Vagina (tissue), 2 donors: ENCODE results near the gene LCLAT1. TPM values are rescaled to one million over a fixed set of nuclear protein-coding genes. Genes with fewer than 3 reads are reported as not detected.
"Not testable (repeated sequence)": the region's sequence is repeated elsewhere in the genome, so short reads cannot be mapped to it uniquely, and the experiment has no call there.

Experiments used
- DNase-seq, 2 donors: peaks; one replicate each; pipeline ENCODE4 v3.0.0-alpha.2; 2017; ENCODE audit errors: extremely low spot score in 2 of 2
- H3K27ac ChIP-seq: fragments of 200-600 bp; sonication (generic); one replicate; pipeline ENCODE4 v1.5.1; 2019
- H3K27me3 ChIP-seq: fragments of 200-600 bp; sonication (generic); one replicate; pipeline ENCODE4 v1.5.1; 2019
- H3K36me3 ChIP-seq, 2 donors: fragments of 200-600 bp; sonication (generic); one replicate each; pipeline ENCODE4 v1.5.1; 2017 to 2019
- H3K4me1 ChIP-seq: fragments of 200-600 bp; sonication (generic); one replicate; pipeline ENCODE4 v1.5.1; 2019
- H3K4me3 ChIP-seq, 2 donors: fragments of 200-600 bp; sonication (generic); 1 replicate in 1 of 2; 2 replicates in 1 of 2; pipeline ENCODE4 v1.5.1; 2016 to 2019
- H3K9me3 ChIP-seq: fragments of 200-600 bp; sonication (generic); one replicate; pipeline ENCODE4 v1.5.1; 2019
- POLR2A ChIP-seq, 2 donors: fragments of 450-650 bp; IDR thresholded peaks; one replicate each; pipeline ENCODE4 v1.6.1; 2017; ENCODE audit warnings: antibody characterized with exemption in 2 of 2, mild to moderate bottlenecking in 2 of 2, moderate library complexity in 2 of 2
- POLR2AphosphoS5 ChIP-seq, 2 donors: sonication (generic); formaldehyde crosslinking; IDR thresholded peaks; one replicate each; pipeline ENCODE4 v1.9.0; 2017; ENCODE audit warnings: antibody characterized with exemption in 2 of 2, mild to moderate bottlenecking in 2 of 2, low read depth in 1 of 2; ENCODE audit not compliant: insufficient read depth in 1 of 2
- intact Hi-C: fragments of 100-400 bp; cut with DNase I; formaldehyde crosslinking; loops from one replicate; pipeline ENCODE4 v1.15.1; 2023
- total RNA-seq: library from RNA; depleted of rRNA; stranded (reverse); fragments of >200 nt; gene quantifications from one replicate; pipeline ENCODE4 v1.2.3, GENCODE V29; 2016
- TF ChIP-seq, protein P1 (sequence below), 3 experiments: fragments of 450-650 bp in 2 of 3; fragments of 200-600 bp in 1 of 3; sonication (generic) in 1 of 3; IDR thresholded peaks; one replicate each; pipeline ENCODE4 v1.5.1; 2017 to 2019; ENCODE audit warnings: antibody characterized with exemption in 3 of 3, mild to moderate bottlenecking in 2 of 3, moderate library complexity in 2 of 3

Gene LCLAT1
- total RNA-seq, 1 donor from 2014 or later, result 19.6 TPM

GRCh38 chr2:30492185-30492584, 45.1 kb downstream of the LCLAT1 start:
- no peaks in the 10 kb centered on the region for H3K36me3 ChIP-seq
- H3K4me1 ChIP-seq, result peaks cover 28% of the 10 kb centered on the region
- H3K27ac ChIP-seq, result no peak overlapping the region
- H3K27me3 ChIP-seq, result no peaks in the 10 kb centered on the region
- H3K9me3 ChIP-seq, result no peaks in the 10 kb centered on the region
- no peak for DNase-seq
- H3K4me3 ChIP-seq, result no peak overlapping the region
- TF ChIP-seq POLR2A (IDR thresholded peaks at IDR 0.05) (no peak), POLR2AphosphoS5 (IDR thresholded peaks at IDR 0.05; ENCODE audit: insufficient read depth in 1 of 2, low read depth in 1 of 2) (no peak)
- TF ChIP-seq, protein P1, sequence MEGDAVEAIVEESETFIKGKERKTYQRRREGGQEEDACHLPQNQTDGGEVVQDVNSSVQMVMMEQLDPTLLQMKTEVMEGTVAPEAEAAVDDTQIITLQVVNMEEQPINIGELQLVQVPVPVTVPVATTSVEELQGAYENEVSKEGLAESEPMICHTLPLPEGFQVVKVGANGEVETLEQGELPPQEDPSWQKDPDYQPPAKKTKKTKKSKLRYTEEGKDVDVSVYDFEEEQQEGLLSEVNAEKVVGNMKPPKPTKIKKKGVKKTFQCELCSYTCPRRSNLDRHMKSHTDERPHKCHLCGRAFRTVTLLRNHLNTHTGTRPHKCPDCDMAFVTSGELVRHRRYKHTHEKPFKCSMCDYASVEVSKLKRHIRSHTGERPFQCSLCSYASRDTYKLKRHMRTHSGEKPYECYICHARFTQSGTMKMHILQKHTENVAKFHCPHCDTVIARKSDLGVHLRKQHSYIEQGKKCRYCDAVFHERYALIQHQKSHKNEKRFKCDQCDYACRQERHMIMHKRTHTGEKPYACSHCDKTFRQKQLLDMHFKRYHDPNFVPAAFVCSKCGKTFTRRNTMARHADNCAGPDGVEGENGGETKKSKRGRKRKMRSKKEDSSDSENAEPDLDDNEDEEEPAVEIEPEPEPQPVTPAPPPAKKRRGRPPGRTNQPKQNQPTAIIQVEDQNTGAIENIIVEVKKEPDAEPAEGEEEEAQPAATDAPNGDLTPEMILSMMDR (IDR thresholded peaks at IDR 0.05), result no peak
- intact Hi-C loops, result no loop called here

DNA sequence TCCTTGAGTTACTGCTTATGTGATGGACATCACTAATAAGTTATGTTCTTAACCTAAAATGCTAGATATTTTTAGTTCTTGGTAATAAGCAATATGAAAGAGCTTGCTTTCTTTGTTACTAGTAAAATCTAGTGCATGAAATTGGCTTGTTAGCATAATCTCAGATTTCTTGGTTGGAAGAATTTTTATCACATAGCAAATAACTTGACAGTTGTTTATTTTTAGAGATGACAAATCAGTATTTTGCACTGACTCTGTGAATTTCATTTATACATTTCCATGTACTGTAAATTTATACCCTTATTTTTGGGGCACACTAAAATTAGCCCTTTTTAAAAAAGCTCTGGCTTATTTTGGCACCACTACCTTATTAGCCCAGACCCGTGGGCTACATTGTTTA, 45.6 kb downstream of the LCLAT1 start:
- H3K27me3 ChIP-seq, result no peaks in the 10 kb centered on the region
- no peak for TF ChIP-seq POLR2A (IDR thresholded peaks at IDR 0.05)
- TF ChIP-seq POLR2AphosphoS5 (IDR thresholded peaks at IDR 0.05; ENCODE audit: insufficient read depth in 1 of 2, low read depth in 1 of 2), result no peak
- TF ChIP-seq, protein P1 (IDR thresholded peaks at IDR 0.05), result no peak
- intact Hi-C loops, result no loop called here

DNA sequence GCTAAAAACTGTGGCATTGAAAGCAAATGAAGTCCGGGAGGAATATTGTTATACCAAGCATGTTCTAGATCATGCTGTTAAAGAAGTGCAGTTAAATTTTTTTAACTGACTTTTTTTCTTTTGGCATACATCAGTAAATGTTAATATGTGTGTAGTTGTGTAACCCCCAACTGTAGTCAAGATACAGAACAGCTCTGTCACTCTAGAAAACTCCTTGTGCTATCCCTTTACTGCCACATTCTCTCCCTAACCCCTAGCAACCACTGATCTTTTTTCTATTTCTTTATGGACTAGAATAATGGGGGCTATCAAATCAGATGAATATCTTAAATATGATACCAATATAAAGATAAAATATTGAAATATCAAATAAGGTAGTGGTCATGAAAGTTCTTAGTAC, 46.4 kb downstream of the LCLAT1 start:
- Histone ChIP-seq H3K27ac (no peak overlapping the region), H3K4me3 (no peak overlapping the region), H3K9me3 (no peaks in the 10 kb centered on the region), H3K36me3 (no peaks in the 10 kb centered on the region), H3K27me3 (no peaks in the 10 kb centered on the region), H3K4me1 (peaks cover 15% of the 10 kb centered on the region)
- intact Hi-C loops, result no loop called here
- TF ChIP-seq POLR2A (IDR thresholded peaks at IDR 0.05) (no peak), POLR2AphosphoS5 (IDR thresholded peaks at IDR 0.05; ENCODE audit: insufficient read depth in 1 of 2, low read depth in 1 of 2) (no peak)
- TF ChIP-seq, protein P1 (IDR thresholded peaks at IDR 0.05), result no peak
- no peak for DNase-seq

More for the DNA sequence above, 45.6 kb downstream of the LCLAT1 start:
- H3K4me3 ChIP-seq, result no peak overlapping the region
- no peak overlapping the region for H3K27ac ChIP-seq
- no peak for DNase-seq
- no peaks in the 10 kb centered on the region for H3K36me3 ChIP-seq
- no peaks in the 10 kb centered on the region for H3K9me3 ChIP-seq
- peaks cover 23% of the 10 kb centered on the region for H3K4me1 ChIP-seq

GRCh38 chr2:30495896-30496295, 48.9 kb downstream of the LCLAT1 start:
- H3K36me3 ChIP-seq, H3K27ac ChIP-seq, H3K4me3 ChIP-seq, H3K27me3 ChIP-seq, DNase-seq, H3K9me3 ChIP-seq, intact Hi-C loops: not testable (repeated sequence)
- peaks cover 11% of the 10 kb centered on the region for H3K4me1 ChIP-seq

- no peak for TF ChIP-seq POLR2A (IDR thresholded peaks at IDR 0.05)
- TF ChIP-seq POLR2AphosphoS5 (IDR thresholded peaks at IDR 0.05; ENCODE audit: insufficient read depth in 1 of 2, low read depth in 1 of 2), result no peak
- TF ChIP-seq, protein P1 (IDR thresholded peaks at IDR 0.05), result no peak
- intact Hi-C loops, result no loop called here
- no peaks in the 10 kb centered on the region for H3K27me3 ChIP-seq
- H3K9me3 ChIP-seq, result no peaks in the 10 kb centered on the region
- H3K27ac ChIP-seq, result no peak overlapping the region
- H3K36me3 ChIP-seq, result no peaks in the 10 kb centered on the region
- peaks cover 7% of the 10 kb centered on the region for H3K4me1 ChIP-seq
- DNase-seq, result no peak
- no peak overlapping the region for H3K4me3 ChIP-seq
These were observed 52.6 kb downstream of the LCLAT1 start for GRCh38 chr2:30499681-30500080.

DNA sequence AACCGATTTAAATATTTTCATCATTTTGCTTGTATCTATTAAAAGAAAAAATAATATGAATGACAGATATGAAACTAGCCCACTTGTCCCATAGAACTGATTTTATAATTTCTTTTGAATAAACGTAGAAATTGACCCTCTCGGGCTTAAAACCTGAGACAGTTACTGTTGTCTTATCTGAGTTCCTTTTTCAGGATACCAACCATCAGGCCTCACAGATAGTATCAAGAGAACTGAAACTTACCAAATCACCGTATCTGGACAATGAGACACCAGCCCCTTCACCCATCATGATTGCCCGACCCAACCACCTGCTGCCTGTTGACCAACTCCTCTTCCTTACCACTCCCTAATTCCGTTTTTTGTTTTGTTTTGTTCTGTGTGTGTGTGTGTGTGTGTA, 53.7 kb downstream of the LCLAT1 start:
- no peak overlapping the region for H3K27ac ChIP-seq
- intact Hi-C loops, result no loop called here
- no peak for DNase-seq

More for the DNA sequence above, 53.7 kb downstream of the LCLAT1 start:
- peaks cover 18% of the 10 kb centered on the region for H3K4me1 ChIP-seq
- no peaks in the 10 kb centered on the region for H3K9me3 ChIP-seq
- no peak overlapping the region for H3K4me3 ChIP-seq
- H3K36me3 ChIP-seq, result no peaks in the 10 kb centered on the region
- TF ChIP-seq, protein P1 (IDR thresholded peaks at IDR 0.05), result no peak
- TF ChIP-seq POLR2A (IDR thresholded peaks at IDR 0.05) (no peak), POLR2AphosphoS5 (IDR thresholded peaks at IDR 0.05; ENCODE audit: insufficient read depth in 1 of 2, low read depth in 1 of 2) (no peak)
- H3K27me3 ChIP-seq, result no peaks in the 10 kb centered on the region
